Measurements from ENCODE around the gene KAZALD1. TPM values are rescaled to one million over a fixed set of nuclear protein-coding genes. Genes with fewer than 3 reads are reported as not detected.

KAZALD1 gene
- total RNA-seq, 1 donor from 2014 or later: 0.41 TPM

Other genes starting within 250 kb of the KAZALD1 start
- gene SLF2, start 149.0 kb upstream of the KAZALD1 start, total RNA-seq: 46.5 TPM
- 6.5 TPM for gene SEMA4G, start 92.5 kb upstream of the KAZALD1 start, total RNA-seq
- 35.5 TPM for gene MRPL43, start 74.5 kb upstream of the KAZALD1 start, total RNA-seq
- gene TWNK, start 74.4 kb upstream of the KAZALD1 start, total RNA-seq: 6.5 TPM
- gene LZTS2, start 62.2 kb upstream of the KAZALD1 start, total RNA-seq: 15.5 TPM
- 10.2 TPM for gene PDZD7, start 30.9 kb upstream of the KAZALD1 start, total RNA-seq
- gene SFXN3, start 30.8 kb upstream of the KAZALD1 start, total RNA-seq: 45.7 TPM
- not detected for gene TLX1, start 69.3 kb downstream of the KAZALD1 start, total RNA-seq
- gene LBX1, start 167.5 kb downstream of the KAZALD1 start, total RNA-seq: not detected

Measured in frontal cortex (tissue), 1 donor.